Measurements from ENCODE around the gene EFNB2.

The EFNB2 gene

DNA sequence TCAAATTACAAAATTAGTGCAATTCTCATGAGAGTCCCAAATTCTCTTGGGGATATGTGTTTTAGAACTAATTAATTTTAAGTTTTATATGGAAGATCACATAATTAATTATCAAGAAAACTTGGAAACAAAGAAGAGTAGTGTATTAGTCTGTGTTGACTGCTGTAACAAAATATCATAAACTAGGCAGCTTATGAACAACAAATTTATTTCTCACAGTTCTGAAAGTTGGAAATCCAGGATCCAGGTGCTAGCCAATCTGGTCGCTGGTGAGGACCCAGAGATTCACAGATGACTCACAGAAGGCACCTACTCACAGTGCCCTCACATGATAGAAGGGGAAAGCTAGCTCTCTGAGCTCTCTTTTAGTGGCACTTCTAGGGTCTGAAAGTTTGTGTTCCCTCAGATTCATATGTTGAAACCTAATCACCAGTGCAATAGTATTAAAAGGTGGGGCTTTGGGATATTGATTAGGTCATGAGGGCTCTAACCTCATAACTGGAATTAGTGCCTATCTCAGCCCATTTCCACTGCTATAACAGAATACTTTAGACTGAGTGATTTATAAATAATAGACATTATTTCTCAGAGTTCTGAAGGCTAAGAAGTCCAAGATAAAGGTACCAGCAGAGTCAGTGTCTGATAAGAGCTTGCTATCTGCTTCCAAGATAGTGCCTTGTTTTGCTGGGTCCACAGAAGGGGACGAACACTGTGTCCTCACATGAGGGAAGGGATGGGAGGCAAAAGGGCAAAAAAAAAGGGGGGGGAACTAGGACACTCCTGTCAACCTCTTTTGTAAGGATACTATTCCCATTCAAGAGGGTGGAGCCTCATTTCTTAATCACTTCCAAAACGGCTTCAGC lies 34.0 kb upstream of the EFNB2 start:
- Histone ChIP-seq H3K27ac (ENCODE audit: extremely low read depth, low read depth, low read length) (no peak overlapping the region), H3K4me1 (ENCODE audit: control insufficient read depth, insufficient read depth, low read length) (peaks cover 7% of the 10 kb centered on the region), H3K4me3 (ENCODE audit: low read depth, low read length) (no peak overlapping the region), H3K9me3 (ENCODE audit: control insufficient read depth, insufficient read depth, low read depth, low read length) (no peaks in the 10 kb centered on the region), H3K36me3 (ENCODE audit: control insufficient read depth in 2 of 2, insufficient read depth in 1 of 2, low read length in 2 of 2) (no peaks in the 10 kb centered on the region)
- CTCF ChIA-PET: interaction anchor here (0.6 to 0.7 kb wide), 2 partner anchors 51 to 1367 kb away, joined by 3 read pairs; no protein-coding TSS in a partner anchor
- TF ChIP-seq ZNF626 (tag by site-specific recombination; IDR thresholded peaks at IDR 0.05): no peak
- no peak for TF ChIP-seq ZNF449 (tag by site-specific recombination; IDR thresholded peaks at IDR 0.05)
- TF ChIP-seq ZBTB21 (tag by site-specific recombination; IDR thresholded peaks at IDR 0.05): no peak
- TF ChIP-seq ZBTB44 (tag by site-specific recombination; IDR thresholded peaks at IDR 0.05): no peak
- TF ChIP-seq, protein P1, sequence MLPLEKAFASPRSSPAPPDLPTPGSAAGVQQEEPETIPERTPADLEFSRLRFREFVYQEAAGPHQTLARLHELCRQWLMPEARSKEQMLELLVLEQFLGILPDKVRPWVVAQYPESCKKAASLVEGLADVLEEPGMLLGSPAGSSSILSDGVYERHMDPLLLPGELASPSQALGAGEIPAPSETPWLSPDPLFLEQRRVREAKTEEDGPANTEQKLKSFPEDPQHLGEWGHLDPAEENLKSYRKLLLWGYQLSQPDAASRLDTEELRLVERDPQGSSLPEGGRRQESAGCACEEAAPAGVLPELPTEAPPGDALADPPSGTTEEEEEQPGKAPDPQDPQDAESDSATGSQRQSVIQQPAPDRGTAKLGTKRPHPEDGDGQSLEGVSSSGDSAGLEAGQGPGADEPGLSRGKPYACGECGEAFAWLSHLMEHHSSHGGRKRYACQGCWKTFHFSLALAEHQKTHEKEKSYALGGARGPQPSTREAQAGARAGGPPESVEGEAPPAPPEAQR (tag by site-specific recombination; IDR thresholded peaks at IDR 0.05): no peak
- TF ChIP-seq ZNF26 (tag by site-specific recombination; IDR thresholded peaks at IDR 0.05): no peak
- no peak for TF ChIP-seq ZNF148 (tag by site-specific recombination; IDR thresholded peaks at IDR 0.05; ENCODE audit: borderline replicate concordance)
- TF ChIP-seq YY2 (tag by site-specific recombination; IDR thresholded peaks at IDR 0.05): no peak
- TF ChIP-seq ZNF112 (tag by site-specific recombination; IDR thresholded peaks at IDR 0.05): no peak
- TF ChIP-seq INSM2 (tag by site-specific recombination; IDR thresholded peaks at IDR 0.05): no peak
- TF ChIP-seq ZXDB (tag by site-specific recombination; IDR thresholded peaks at IDR 0.05): no peak
- no peak for TF ChIP-seq ZNF16 (tag by site-specific recombination; IDR thresholded peaks at IDR 0.05; ENCODE audit: low read depth)
- POLR2A ChIA-PET: no interaction called here
